GM18873 (cell line): ENCODE measurements around the gene ERICH2.

Experiments used
- ATAC-seq: cut with Tn5 transposase; IDR thresholded peaks from one replicate; pipeline ENCODE4 v1.9.1; 2021; ENCODE audit warnings: mild to moderate bottlenecking, moderate library complexity, moderate number of reproducible peaks; ENCODE audit not compliant: unreplicated experiment, low FRiP score

The ERICH2 gene

GRCh38 chr2:170815746-170816503, 45.7 kb downstream of the ERICH2 start:
- ATAC-seq: no peak

GRCh38 chr2:170816504-170817092, 46.4 kb downstream of the ERICH2 start, which contains the start of gene GAD1:
Gene GAD1 (plus strand): TSS chr2:170816887. CDS start chr2:170818592, 1,705 bp downstream.
- ATAC-seq: no peak

GRCh38 chr2:170817093-170818035, 47.2 kb downstream of the ERICH2 start:
- ATAC-seq: no peak

- no peak for ATAC-seq
These were observed 48.0 kb downstream of the ERICH2 start for GRCh38 chr2:170818036-170818751.

GRCh38 chr2:170818752-170819470, 48.7 kb downstream of the ERICH2 start:
- no peak for ATAC-seq

- no peak for ATAC-seq
These were observed 49.8 kb downstream of the ERICH2 start for GRCh38 chr2:170819680-170820664.

GRCh38 chr2:170820757-170821530, 50.8 kb downstream of the ERICH2 start:
- ATAC-seq: no peak

GRCh38 chr2:170821531-170822289, 51.5 kb downstream of the ERICH2 start:
- ATAC-seq: no peak

GRCh38 chr2:170822290-170823087, 52.3 kb downstream of the ERICH2 start:
- ATAC-seq: no peak

GRCh38 chr2:170823088-170823897, 53.1 kb downstream of the ERICH2 start:
- ATAC-seq: no peak

GRCh38 chr2:170823898-170824215, 53.7 kb downstream of the ERICH2 start:
- ATAC-seq: no peak

- ATAC-seq: no peak
These were observed 54.4 kb downstream of the ERICH2 start for GRCh38 chr2:170824526-170825015.

GRCh38 chr2:170827841-170828532, 57.8 kb downstream of the ERICH2 start:
- ATAC-seq: no peak

- ATAC-seq: no peak
These were observed 58.3 kb downstream of the ERICH2 start for GRCh38 chr2:170828533-170828916.

GRCh38 chr2:170829036-170829435, 58.9 kb downstream of the ERICH2 start:
- no peak for ATAC-seq
